ENCODE results near the gene CREB5. TPM values are rescaled to one million over a fixed set of nuclear protein-coding genes. Genes with fewer than 3 reads are reported as not detected.

Gene CREB5
- total RNA-seq, 1 experiment from 2014 or later: 2.1 TPM

DNA sequence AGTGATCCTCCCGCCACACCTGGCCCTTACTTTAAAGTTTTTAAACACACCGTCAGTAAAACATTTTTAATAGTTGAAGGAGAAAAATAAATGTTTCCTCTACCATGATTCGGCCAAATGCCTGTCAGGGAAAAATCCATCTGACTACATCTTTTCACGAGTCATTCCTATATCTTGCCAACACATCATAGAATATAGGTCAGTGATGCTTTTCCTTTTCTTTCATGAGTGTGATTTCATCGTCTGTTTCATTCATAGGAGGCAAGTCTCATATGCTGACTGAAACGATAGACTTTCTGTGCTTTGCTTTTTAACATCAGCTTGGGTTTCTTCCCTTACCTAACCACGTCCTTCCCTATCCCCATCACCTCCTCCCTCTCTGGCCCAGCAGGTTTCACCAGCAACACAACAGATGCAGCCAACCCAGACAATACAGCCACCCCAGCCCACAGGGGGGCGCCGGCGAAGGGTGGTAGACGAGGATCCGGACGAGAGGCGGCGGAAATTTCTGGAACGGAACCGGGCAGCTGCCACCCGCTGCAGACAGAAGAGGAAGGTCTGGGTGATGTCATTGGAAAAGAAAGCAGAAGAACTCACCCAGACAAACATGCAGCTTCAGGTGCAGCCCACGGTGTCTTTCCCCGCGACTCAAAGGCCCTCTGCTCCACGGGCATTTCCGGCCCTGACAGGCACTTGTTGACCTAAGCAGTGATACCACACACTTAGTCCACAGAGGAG is 396.6 kb downstream of the CREB5 start:
- no peak overlapping the region for H3K4me2 ChIP-seq
- ChIA-PET POLR2A (ENCODE audit: unreplicated experiment) (no interaction called here), CTCF (no interaction called here)
- H3K36me3 ChIP-seq (ENCODE audit: low read depth): no peaks in the 10 kb centered on the region
- no TSS peak for BruUV-seq (replicated peaks)
- no peak overlapping the region for H2AFZ ChIP-seq
- no peaks in the 10 kb centered on the region for H3K27me3 ChIP-seq (ENCODE audit: insufficient read depth, low read depth)
- no peaks in the 10 kb centered on the region for H4K20me1 ChIP-seq (ENCODE audit: insufficient read depth)
- H3F3A ChIP-seq (ENCODE audit: insufficient read depth, low read depth): no peaks in the 10 kb centered on the region
- H3K9me2 ChIP-seq (ENCODE audit: insufficient read depth): 0 out of 2 replicates have a peak, but pooled peaks cover 8% of the 10 kb centered on the region
- H3K4me1 ChIP-seq (replicated peaks; ENCODE audit: insufficient read depth): 0 out of 2 replicates have a peak, but pooled peaks cover 6% of the 10 kb centered on the region
- H3K4me3 ChIP-seq: no peak overlapping the region
- intact Hi-C loops (cut with micrococcal nuclease; ENCODE audit: unreplicated experiment): no loop called here
- no peaks in the 10 kb centered on the region for H3K9me3 ChIP-seq (ENCODE audit: insufficient read depth, low read depth)
- TF ChIP-seq, protein P1, sequence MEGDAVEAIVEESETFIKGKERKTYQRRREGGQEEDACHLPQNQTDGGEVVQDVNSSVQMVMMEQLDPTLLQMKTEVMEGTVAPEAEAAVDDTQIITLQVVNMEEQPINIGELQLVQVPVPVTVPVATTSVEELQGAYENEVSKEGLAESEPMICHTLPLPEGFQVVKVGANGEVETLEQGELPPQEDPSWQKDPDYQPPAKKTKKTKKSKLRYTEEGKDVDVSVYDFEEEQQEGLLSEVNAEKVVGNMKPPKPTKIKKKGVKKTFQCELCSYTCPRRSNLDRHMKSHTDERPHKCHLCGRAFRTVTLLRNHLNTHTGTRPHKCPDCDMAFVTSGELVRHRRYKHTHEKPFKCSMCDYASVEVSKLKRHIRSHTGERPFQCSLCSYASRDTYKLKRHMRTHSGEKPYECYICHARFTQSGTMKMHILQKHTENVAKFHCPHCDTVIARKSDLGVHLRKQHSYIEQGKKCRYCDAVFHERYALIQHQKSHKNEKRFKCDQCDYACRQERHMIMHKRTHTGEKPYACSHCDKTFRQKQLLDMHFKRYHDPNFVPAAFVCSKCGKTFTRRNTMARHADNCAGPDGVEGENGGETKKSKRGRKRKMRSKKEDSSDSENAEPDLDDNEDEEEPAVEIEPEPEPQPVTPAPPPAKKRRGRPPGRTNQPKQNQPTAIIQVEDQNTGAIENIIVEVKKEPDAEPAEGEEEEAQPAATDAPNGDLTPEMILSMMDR (conservative IDR thresholded peaks at IDR 0.05): no peak
- no peak for TF ChIP-seq EZH2 (IDR thresholded peaks at IDR 0.05; ENCODE audit: low read depth)
- DNase-seq: no peak
- H3K79me2 ChIP-seq (ENCODE audit: low read depth): no peaks in the 10 kb centered on the region
- H3K27ac ChIP-seq: no peak overlapping the region

DNA sequence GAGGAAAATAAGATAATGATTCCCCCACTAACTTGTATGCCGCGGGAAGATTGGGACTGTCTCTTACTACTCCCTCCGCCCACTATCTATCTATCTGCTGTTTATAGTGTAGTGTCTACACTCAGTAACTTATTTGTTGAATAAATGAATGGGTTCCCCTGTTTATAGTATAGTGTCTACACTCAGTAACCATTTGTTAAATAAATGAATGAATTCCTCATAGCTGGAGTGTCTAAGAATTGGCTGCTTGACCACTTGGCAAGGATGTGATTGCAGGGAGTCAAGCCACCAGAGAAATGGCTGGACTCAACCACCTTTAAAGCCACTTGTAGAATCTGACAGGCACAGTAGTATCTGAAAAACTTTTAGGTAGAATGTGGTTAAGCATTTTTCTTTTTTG is 398.7 kb downstream of the CREB5 start:
- H3F3A ChIP-seq (ENCODE audit: insufficient read depth, low read depth): no peaks in the 10 kb centered on the region; the same call in 1 of the 2 replicates
- intact Hi-C loops (cut with micrococcal nuclease; ENCODE audit: unreplicated experiment): loop anchor here (10.0 kb wide), 1 partner anchor 1156 kb away; no protein-coding TSS in a partner anchor
- ChIA-PET POLR2A (ENCODE audit: unreplicated experiment) (no interaction called here), CTCF (no interaction called here)
- H4K20me1 ChIP-seq (ENCODE audit: insufficient read depth): no peaks in the 10 kb centered on the region
- TF ChIP-seq, protein P1 (conservative IDR thresholded peaks at IDR 0.05): no peak
- no peak for TF ChIP-seq EZH2 (IDR thresholded peaks at IDR 0.05; ENCODE audit: low read depth)
- no peaks in the 10 kb centered on the region for H3K9me3 ChIP-seq (ENCODE audit: insufficient read depth, low read depth)
- no peak overlapping the region for H3K4me2 ChIP-seq
- H3K79me2 ChIP-seq (ENCODE audit: low read depth): no peaks in the 10 kb centered on the region
- no peak for DNase-seq
- 0 out of 2 replicates have a peak, but pooled peaks cover 6% of the 10 kb centered on the region for H3K4me1 ChIP-seq (replicated peaks; ENCODE audit: insufficient read depth)
- H2AFZ ChIP-seq: no peak overlapping the region
- no peaks in the 10 kb centered on the region for H3K27me3 ChIP-seq (ENCODE audit: insufficient read depth, low read depth)
- no peak overlapping the region for H3K4me3 ChIP-seq
- no TSS peak for BruUV-seq (replicated peaks)
- H3K27ac ChIP-seq: no peak overlapping the region
- no peaks in the 10 kb centered on the region for H3K36me3 ChIP-seq (ENCODE audit: low read depth)
- peaks cover 8% of the 10 kb centered on the region; the same call in 1 of the 2 replicates for H3K9me2 ChIP-seq (ENCODE audit: insufficient read depth)

DNA sequence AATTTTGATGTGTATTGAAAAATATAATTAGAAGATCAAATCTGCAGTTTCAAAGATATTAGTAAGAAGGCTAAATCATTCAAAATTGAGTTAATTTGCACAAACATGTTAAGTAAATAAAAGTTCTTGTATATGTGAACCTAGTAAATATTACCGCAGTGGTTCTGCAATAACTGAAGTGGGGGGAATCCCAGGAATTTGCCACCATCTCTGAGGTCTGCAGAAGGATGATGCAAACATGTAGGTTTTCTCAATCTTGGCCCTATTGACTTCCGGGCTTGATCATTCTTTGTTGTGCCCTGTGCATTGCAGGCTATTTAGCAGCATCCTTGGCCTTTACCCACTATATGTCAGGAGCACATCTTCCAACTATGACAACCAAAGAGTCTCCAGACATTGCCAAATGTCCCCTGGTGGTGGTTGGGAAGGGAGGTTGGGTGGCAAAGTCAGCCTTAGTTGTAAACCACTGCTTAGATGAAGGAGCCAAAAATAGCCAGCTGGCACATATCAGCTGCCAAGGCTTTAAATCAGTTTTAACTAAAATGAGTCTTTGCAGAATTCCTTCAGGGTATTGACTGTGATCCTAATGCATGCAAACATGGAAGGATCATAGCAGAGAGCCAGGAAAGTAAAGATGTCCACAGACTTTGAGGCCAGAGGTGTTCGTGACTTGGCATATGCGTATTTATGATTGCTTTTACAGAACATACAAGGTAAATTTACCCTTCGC is 399.5 kb downstream of the CREB5 start:
- Histone ChIP-seq H2AFZ (no peak overlapping the region), H3K4me1 (replicated peaks; ENCODE audit: insufficient read depth) (0 out of 2 replicates have a peak, but pooled peaks cover 6% of the 10 kb centered on the region), H3K79me2 (ENCODE audit: low read depth) (no peaks in the 10 kb centered on the region), H3K4me2 (no peak overlapping the region), H3K36me3 (ENCODE audit: low read depth) (no peaks in the 10 kb centered on the region), H4K20me1 (ENCODE audit: insufficient read depth) (no peaks in the 10 kb centered on the region), H3K27me3 (ENCODE audit: insufficient read depth, low read depth) (no peaks in the 10 kb centered on the region), H3K9me2 (ENCODE audit: insufficient read depth) (peaks cover 6% of the 10 kb centered on the region), H3K9me3 (ENCODE audit: insufficient read depth, low read depth) (no peaks in the 10 kb centered on the region), H3K27ac (no peak overlapping the region), H3F3A (ENCODE audit: insufficient read depth, low read depth) (no peaks in the 10 kb centered on the region; the same call in 1 of the 2 replicates), H3K4me3 (no peak overlapping the region)
- TF ChIP-seq EZH2 (IDR thresholded peaks at IDR 0.05; ENCODE audit: low read depth): no peak
- TF ChIP-seq, protein P1 (conservative IDR thresholded peaks at IDR 0.05): no peak
- intact Hi-C loops (cut with micrococcal nuclease; ENCODE audit: unreplicated experiment): loop anchor here (10.0 kb wide), 1 partner anchor 1157 kb away; no protein-coding TSS in a partner anchor
- CTCF ChIA-PET: no interaction called here
- POLR2A ChIA-PET (ENCODE audit: unreplicated experiment): no interaction called here
- BruUV-seq (replicated peaks): no TSS peak
- no peak for DNase-seq
